Natural killer cell (primary cell): Measurements from ENCODE around the gene EXD3. TPM values are rescaled to one million over a fixed set of nuclear protein-coding genes. Genes with fewer than 3 reads are reported as not detected.

Source experiments
- ATAC-seq, 3 donors: fragments of 150-1000 bp in 2 of 3; fragments of 200-7000 bp in 1 of 3; cut with Tn5 transposase; 1 replicate in 1 of 3; 2 replicates in 2 of 3; pipeline ENCODE4 v1.10.0; 2021; ENCODE audit warnings: mild to moderate bottlenecking in 2 of 3, moderate library complexity in 2 of 3
- DNase-seq, 2 donors: peaks; one replicate each; pipeline versions ENCODE4 v3.0.0 to v3.0.0-alpha.2; 2013 to 2021; ENCODE audit warnings: mixed read lengths in 1 of 2
- H3K27ac ChIP-seq: one replicate; pipeline ENCODE4 v1.5.1; 2013; ENCODE audit warnings: mild to moderate bottlenecking, low read length
- H3K27me3 ChIP-seq: one replicate; pipeline ENCODE4 v1.6.1; 2013; ENCODE audit warnings: low read length; ENCODE audit not compliant: control insufficient read depth, insufficient read depth
- H3K36me3 ChIP-seq: one replicate; pipeline ENCODE4 v1.6.1; 2013; ENCODE audit warnings: low read length; ENCODE audit not compliant: control insufficient read depth, insufficient read depth
- H3K4me1 ChIP-seq: one replicate; pipeline ENCODE4 v1.6.1; 2013; ENCODE audit warnings: low read length; ENCODE audit not compliant: control insufficient read depth, insufficient read depth
- H3K4me3 ChIP-seq: one replicate; pipeline ENCODE4 v1.5.1; 2013; ENCODE audit warnings: low read length
- H3K9me3 ChIP-seq: one replicate; pipeline ENCODE4 v1.6.1; 2013; ENCODE audit warnings: low read length; ENCODE audit not compliant: control insufficient read depth, insufficient read depth
- H3K27ac Mint-ChIP-seq, 2 donors: one replicate each; pipeline ENCODE4 v1.8.0; 2022; ENCODE audit warnings: mild to moderate bottlenecking in 2 of 2, mixed read lengths in 2 of 2, moderate library complexity in 1 of 2
- H3K27me3 Mint-ChIP-seq, 2 donors: one replicate each; pipeline ENCODE4 v1.8.0; 2022; ENCODE audit warnings: low read depth in 2 of 2, mixed read lengths in 2 of 2
- H3K36me3 Mint-ChIP-seq: one replicate; pipeline ENCODE4 v1.8.0; 2022; ENCODE audit warnings: mixed read lengths
- H3K4me1 Mint-ChIP-seq, 2 donors: one replicate each; pipeline ENCODE4 v1.8.0; 2022; ENCODE audit warnings: mixed read lengths in 2 of 2
- H3K4me3 Mint-ChIP-seq: one replicate; pipeline ENCODE4 v1.8.0; 2022; ENCODE audit warnings: mild to moderate bottlenecking, moderate library complexity, mixed read lengths
- H3K9me3 Mint-ChIP-seq, 2 donors: one replicate each; pipeline ENCODE4 v1.8.0; 2022; ENCODE audit warnings: mixed read lengths in 2 of 2
- CTCF ChIP-seq: fragments of 200-600 bp; IDR thresholded peaks from one replicate; pipeline ENCODE4 v1.8.0; 2022; ENCODE audit warnings: antibody characterized with exemption
- WGBS: methylation state at CpG from one replicate; pipeline ENCODE4 v1.1.7; 2013; ENCODE audit warnings: missing lambda C conversion rate; ENCODE audit not compliant: insufficient coverage; 5-methylcytosine and 5-hydroxymethylcytosine counted together
- intact Hi-C: fragments of 100-400 bp; cut with micrococcal nuclease; formaldehyde crosslinking; loops from one replicate; pipeline ENCODE4 v1.14.2; 2022
- total RNA-seq, 4 donors: library from RNA; stranded (reverse); fragments of 120-200 nt in 1 of 4; gene quantifications; one replicate each; pipeline versions ENCODE4 v1.2.3 to v1.2.4, GENCODE V29; 2013 to 2022

EXD3 gene
- total RNA-seq, 3 donors from 2014 or later (not counting 1 experiment from before 2014, with no cell fraction given): 28.0 to 35.3 (median 29.6) TPM

- Histone ChIP-seq H3K27ac (no peak overlapping the region), H3K9me3 (no peaks in the 10 kb centered on the region), H3K27me3 (no peaks in the 10 kb centered on the region), H3K36me3 (no peaks in the 10 kb centered on the region), H3K4me1 (no peaks in the 10 kb centered on the region), H3K4me3 (no peak overlapping the region)
- no peak overlapping the region for H3K27ac Mint-ChIP-seq
- intact Hi-C loops: no loop called here
- H3K4me3 Mint-ChIP-seq: no peak overlapping the region
- H3K36me3 Mint-ChIP-seq: no peaks in the 10 kb centered on the region
- TF ChIP-seq CTCF: no peak
- no peaks in the 10 kb centered on the region for H3K4me1 Mint-ChIP-seq
- H3K27me3 Mint-ChIP-seq: no peaks in the 10 kb centered on the region
- no peaks in the 10 kb centered on the region for H3K9me3 Mint-ChIP-seq
- DNase-seq: no peak
- 94% methylated on average over 25 of the region's 25 CpGs for WGBS
- ATAC-seq: no peak
Measured at GRCh38 chr9:137371946-137372651, 50.9 kb downstream of the EXD3 start.

GRCh38 chr9:137371521-137371941 lies 51.4 kb downstream of the EXD3 start:
- no peak for ATAC-seq
- Histone ChIP-seq H3K9me3 (no peaks in the 10 kb centered on the region), H3K4me1 (no peaks in the 10 kb centered on the region), H3K27me3 (no peaks in the 10 kb centered on the region), H3K4me3 (no peak overlapping the region), H3K36me3 (no peaks in the 10 kb centered on the region), H3K27ac (no peak overlapping the region)
- Mint-ChIP-seq H3K4me1 (no peaks in the 10 kb centered on the region), H3K4me3 (no peak overlapping the region), H3K27ac (no peak overlapping the region), H3K36me3 (no peaks in the 10 kb centered on the region), H3K27me3 (no peaks in the 10 kb centered on the region), H3K9me3 (no peaks in the 10 kb centered on the region)
- no peak for DNase-seq
- no peak for TF ChIP-seq CTCF
- 95% methylated on average over 16 of the region's 16 CpGs for WGBS
- intact Hi-C loops: no loop called here

GRCh38 chr9:137370865-137371520 lies 52.0 kb downstream of the EXD3 start:
- Histone ChIP-seq H3K4me3 (no peak overlapping the region), H3K36me3 (no peaks in the 10 kb centered on the region), H3K4me1 (no peaks in the 10 kb centered on the region), H3K9me3 (no peaks in the 10 kb centered on the region), H3K27ac (no peak overlapping the region), H3K27me3 (no peaks in the 10 kb centered on the region)
- Mint-ChIP-seq H3K4me3 (no peak overlapping the region), H3K27me3 (no peaks in the 10 kb centered on the region), H3K9me3 (no peaks in the 10 kb centered on the region), H3K4me1 (no peaks in the 10 kb centered on the region), H3K27ac (no peak overlapping the region), H3K36me3 (no peaks in the 10 kb centered on the region)
- intact Hi-C loops: no loop called here
- 95% methylated on average over 52 of the region's 52 CpGs for WGBS
- TF ChIP-seq CTCF: no peak
- ATAC-seq (no peak), DNase-seq (no peak)
